Measurements from ENCODE around the gene GPD2.

- no peak for TF ChIP-seq CTCF (conservative IDR thresholded peaks at IDR 0.05; ENCODE audit: low read length)
- no peak for TF ChIP-seq EZH2phosphoT487 (IDR thresholded peaks at IDR 0.05; ENCODE audit: borderline replicate concordance)
Observed at GRCh38 chr2:156538083-156538504, 101.9 kb downstream of the GPD2 start.
